Neural progenitor cell (in vitro differentiated cells): Measurements from ENCODE around the gene FASTKD2.

Source experiments
- EZH2 ChIP-seq: fragments of 200-600 bp; sonication (generic); IDR thresholded peaks from 2 replicates; pipeline ENCODE4 v1.6.1; 2017; ENCODE audit warnings: antibody characterized with exemption, mild to moderate bottlenecking, moderate library complexity
- TF ChIP-seq, protein P1 (sequence below): fragments of 200-600 bp; sonication (generic); IDR thresholded peaks from 2 replicates; pipeline ENCODE4 v1.5.1; 2017; ENCODE audit warnings: antibody characterized with exemption, mild to moderate bottlenecking

DNA sequence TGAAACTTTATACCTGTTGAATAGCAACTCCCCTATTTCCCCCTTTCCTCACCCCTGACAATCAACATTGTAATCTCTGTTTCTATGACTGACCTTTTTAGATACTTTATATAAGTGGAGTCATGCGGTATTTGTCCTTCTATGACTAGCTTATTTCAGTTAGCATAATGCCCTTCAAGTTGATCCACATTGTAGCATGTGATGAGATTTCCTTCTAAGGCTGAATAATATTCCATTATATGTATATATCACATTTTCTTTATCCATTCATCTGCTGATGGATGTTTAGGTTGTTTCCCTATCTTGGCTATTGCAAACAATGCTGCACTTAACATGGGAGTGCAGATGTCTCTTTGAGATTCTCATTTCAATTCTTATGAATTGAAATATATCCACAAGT lies 9.5 kb downstream of the FASTKD2 start:
- TF ChIP-seq, protein P1, sequence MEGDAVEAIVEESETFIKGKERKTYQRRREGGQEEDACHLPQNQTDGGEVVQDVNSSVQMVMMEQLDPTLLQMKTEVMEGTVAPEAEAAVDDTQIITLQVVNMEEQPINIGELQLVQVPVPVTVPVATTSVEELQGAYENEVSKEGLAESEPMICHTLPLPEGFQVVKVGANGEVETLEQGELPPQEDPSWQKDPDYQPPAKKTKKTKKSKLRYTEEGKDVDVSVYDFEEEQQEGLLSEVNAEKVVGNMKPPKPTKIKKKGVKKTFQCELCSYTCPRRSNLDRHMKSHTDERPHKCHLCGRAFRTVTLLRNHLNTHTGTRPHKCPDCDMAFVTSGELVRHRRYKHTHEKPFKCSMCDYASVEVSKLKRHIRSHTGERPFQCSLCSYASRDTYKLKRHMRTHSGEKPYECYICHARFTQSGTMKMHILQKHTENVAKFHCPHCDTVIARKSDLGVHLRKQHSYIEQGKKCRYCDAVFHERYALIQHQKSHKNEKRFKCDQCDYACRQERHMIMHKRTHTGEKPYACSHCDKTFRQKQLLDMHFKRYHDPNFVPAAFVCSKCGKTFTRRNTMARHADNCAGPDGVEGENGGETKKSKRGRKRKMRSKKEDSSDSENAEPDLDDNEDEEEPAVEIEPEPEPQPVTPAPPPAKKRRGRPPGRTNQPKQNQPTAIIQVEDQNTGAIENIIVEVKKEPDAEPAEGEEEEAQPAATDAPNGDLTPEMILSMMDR, result no peak
- no peak for TF ChIP-seq EZH2
